GM12878 (cell line): ENCODE results near the gene GPC6.

Experiments
- CTCF ChIP-seq, 3 experiments: IDR thresholded peaks in 2 of 3; conservative IDR thresholded peaks in 1 of 3; 2 replicates each; pipeline ENCODE4 v1.5.1; 2011; ENCODE audit warnings: low read depth in 3 of 3, low read length in 3 of 3, mild to moderate bottlenecking in 3 of 3, control low read depth in 2 of 3, moderate library complexity in 2 of 3, inconsistent platforms in 1 of 3, mixed read lengths in 1 of 3; ENCODE audit not compliant: control insufficient read depth in 2 of 3, insufficient read depth in 1 of 3; ENCODE audit errors: extremely low read depth in 1 of 3
- EP300 ChIP-seq, 2 experiments: fragments of 150-350 bp in 1 of 2; IDR thresholded peaks; 2 replicates each; pipeline ENCODE4 v1.6.1; 2011 to 2012; ENCODE audit warnings: low read depth in 2 of 2, low read length in 2 of 2, borderline replicate concordance in 1 of 2, improper control_type of control experiment in 1 of 2, inconsistent platforms in 1 of 2; ENCODE audit not compliant: control insufficient read depth in 1 of 2
- FOXK2 ChIP-seq: fragments of 450-650 bp; IDR thresholded peaks from 2 replicates; pipeline ENCODE4 v1.6.1; 2017; ENCODE audit warnings: mild to moderate bottlenecking, moderate library complexity
- FOXM1 ChIP-seq: IDR thresholded peaks from 2 replicates; pipeline ENCODE4 v1.6.1; 2012; ENCODE audit warnings: low read depth, mild to moderate bottlenecking, inconsistent platforms, low read length, moderate library complexity
- SIN3A ChIP-seq: IDR thresholded peaks from 2 replicates; pipeline ENCODE4 v1.6.1; 2012; ENCODE audit warnings: low read depth, low read length, improper control_type of control experiment

- TF ChIP-seq SIN3A (no peak), CTCF (IDR thresholded peaks at IDR 0.05 in 2 of 3, conservative IDR thresholded peaks at IDR 0.05 in 1 of 3; ENCODE audit: control insufficient read depth in 2 of 3, extremely low read depth in 1 of 3, insufficient read depth in 1 of 3, low read depth in 3 of 3, low read length in 3 of 3) (no peak), FOXM1 (no peak), FOXK2 (no peak), EP300 (IDR thresholded peaks at IDR 0.05; ENCODE audit: borderline replicate concordance in 1 of 2, control insufficient read depth in 1 of 2, low read depth in 2 of 2, low read length in 2 of 2) (no peak)
Measured at GRCh38 chr13:93190006-93190405, 36.6 kb upstream of the GPC6 start.
